WTC11 (cell line): ENCODE measurements around the gene ZBTB20.

Source experiments
- CTCF ChIP-seq: fragments of 200-600 bp; IDR thresholded peaks from 2 replicates; pipeline ENCODE4 v1.8.0; 2022; ENCODE audit warnings: antibody characterized with exemption
- ZBTB43 ChIP-seq: sonication (generic); formaldehyde crosslinking; IDR thresholded peaks from 2 replicates; pipeline ENCODE4 v1.8.1; 2023; ENCODE audit warnings: mild to moderate bottlenecking, missing genetic modification reagents

GRCh38 chr3:114563720-114564119 lies 583.4 kb downstream of the ZBTB20 start:
- TF ChIP-seq CTCF (no peak), ZBTB43 (CRISPR knock-in tag) (no peak)
